NCI-H524 treated with DMSO at 0.1 percent for 48 hours (cell line): ENCODE data around the gene ZNF213.
A peak's percentile ranks its signal among the peaks of the same experiment; 100 is the strongest.
"Not testable (repeated sequence)": the region's sequence is repeated elsewhere in the genome, so short reads cannot be mapped to it uniquely, and the experiment has no call there.

ENCODE experiments used
- DNase-seq: peaks from one replicate; lab custom pipeline; 2025; lab: John Stamatoyannopoulos, UW

Gene ZNF213

DNA sequence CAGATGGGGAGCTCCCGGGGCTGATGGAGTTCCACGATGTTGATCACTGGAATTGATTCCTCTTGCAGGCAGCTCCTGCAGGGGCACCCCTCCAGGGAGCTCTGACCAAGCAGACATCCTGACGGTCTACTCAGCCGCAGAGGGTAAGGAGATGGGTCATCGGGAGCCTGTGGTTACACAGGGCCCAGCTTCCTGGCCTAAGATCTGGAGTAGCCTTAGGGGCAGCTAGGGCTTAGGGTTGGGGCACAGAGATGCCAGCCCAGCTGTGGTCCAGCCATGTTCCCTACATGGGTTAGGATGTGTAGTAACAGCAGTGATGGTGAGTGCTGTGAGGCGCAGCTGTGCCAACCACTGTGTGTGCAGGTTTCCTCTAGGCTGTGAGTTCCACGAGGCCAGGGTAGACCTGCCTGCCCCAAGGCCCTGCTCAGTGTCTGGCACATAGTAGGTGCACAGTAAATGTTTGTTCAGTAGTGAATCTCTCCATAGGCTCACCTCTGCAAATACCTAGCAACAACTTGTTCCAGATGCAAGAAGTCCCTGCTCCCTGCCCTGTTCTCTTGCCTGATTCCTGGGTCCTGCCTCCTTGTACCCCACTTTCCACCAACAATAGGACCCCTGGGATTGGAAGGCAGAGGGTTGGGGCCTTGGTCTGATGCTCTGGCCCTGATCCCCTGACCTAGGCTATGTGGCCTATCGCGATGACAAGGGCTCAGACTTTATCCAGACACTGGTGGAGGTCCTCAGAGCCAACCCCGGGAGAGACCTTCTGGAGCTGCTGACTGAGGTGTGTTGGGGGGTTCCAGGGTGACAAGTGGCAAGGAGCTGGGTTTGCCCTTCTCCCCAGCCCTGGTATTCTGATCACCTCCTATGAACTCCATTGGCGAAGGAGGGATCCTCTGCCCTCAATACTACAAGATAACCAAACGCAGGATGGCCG is 13.7 kb downstream of the ZNF213 start:
- no peak for DNase-seq

DNA sequence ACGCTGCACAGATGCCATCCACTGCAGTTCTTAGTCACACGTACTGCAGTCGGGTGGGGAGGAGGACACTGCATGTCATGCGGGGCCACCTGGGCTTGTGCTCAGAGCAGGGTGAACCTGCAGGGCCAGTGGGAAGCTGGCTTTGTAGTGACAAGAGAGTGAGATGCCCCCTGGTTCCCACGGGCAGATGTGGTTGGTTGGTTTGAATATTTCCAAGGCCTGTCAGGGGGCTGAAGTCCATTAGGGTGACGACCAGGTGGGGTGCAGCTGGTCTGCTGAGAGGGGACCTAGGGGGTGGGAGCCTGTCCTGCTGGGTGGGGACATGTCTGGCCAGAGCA is 14.3 kb downstream of the ZNF213 start:
- no peak for DNase-seq

DNA sequence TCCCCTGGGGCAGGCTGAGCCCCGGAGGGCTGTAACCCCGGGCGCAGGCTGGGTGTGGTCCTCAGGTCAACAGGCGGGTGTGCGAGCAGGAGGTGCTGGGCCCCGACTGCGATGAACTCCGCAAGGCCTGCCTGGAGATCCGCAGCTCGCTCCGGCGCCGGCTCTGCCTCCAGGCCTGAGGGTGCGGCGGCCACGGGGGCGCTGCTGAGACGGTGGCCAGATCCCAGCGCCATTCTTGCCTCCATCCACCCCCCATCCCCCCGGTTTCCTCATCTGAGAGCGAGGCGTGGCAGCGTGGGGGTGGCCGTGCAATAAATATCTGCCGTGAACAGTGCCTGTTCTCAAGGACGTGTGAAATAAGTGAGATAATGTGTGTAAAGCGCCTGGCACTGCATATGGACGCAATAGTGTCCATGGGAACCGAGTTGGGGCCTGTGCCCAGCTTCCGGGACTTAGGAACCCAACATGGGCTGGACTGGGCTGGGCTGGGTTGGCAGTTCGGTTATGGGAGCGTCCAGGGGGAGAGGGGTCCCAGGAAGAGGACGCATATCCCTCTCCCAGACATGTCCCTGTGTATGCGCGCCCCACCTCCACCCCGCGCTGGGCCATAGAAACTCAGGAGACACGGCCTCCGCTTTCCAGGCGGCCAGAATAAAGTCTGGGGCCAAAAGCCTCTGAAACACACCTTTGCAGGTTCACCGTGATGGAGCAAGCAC is 15.0 kb downstream of the ZNF213 start:
- DNase-seq: no peak

DNA sequence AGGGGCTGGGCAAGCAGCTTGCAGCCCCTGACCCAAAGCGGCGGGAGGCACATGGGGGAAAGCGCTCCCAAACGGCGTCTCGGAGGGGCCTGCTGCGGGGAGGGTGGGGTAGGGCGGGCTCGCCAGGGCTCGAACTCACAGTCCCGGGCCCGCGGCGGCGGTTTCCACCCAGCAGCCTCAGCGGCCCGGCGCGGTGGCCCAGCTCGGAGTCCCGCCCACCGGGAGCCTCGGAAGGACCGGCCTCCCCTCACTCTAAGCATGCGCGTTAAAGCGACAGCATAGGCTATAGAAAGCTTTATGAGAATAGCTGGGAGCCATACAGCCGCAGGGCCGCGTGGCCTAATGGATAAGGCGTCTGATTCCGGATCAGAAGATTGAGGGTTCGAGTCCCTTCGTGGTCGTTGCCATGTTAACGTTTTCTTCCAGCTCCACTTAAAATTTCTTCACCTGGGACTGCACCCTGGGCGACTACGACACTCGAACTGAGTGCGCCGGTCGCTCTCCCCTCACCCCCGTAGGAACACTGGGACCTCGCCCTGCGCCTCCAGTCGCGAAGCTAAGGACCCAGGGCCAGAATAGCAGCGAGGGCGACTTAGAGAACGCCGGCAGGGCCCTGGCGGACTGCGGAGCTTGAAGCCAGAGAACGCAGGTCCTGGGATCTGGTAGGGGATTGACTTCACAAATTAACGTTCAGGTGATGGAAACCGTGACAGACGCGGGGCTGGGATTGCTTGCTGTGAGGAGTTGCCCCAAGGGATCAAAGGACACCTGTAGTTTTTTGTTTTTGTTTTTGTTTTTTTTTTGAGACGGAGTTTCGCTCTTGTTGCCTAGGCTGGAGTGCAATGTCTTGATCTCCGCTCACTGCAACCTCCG is 15.8 kb downstream of the ZNF213 start:
- peak; percentile 86 for DNase-seq

DNA sequence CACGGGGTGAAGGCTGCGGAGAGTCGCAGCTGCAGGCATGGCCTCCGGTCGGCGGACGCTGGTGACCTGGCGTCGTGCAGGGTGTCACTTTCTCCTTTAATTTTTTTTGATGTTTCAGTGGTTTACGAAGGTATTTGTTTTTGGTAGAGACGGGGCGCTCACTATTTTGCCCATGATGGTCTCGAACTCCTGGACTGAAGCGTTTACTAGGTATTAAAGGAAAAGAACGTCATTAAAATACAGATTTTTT is 17.1 kb downstream of the ZNF213 start:
- no peak for DNase-seq

DNA sequence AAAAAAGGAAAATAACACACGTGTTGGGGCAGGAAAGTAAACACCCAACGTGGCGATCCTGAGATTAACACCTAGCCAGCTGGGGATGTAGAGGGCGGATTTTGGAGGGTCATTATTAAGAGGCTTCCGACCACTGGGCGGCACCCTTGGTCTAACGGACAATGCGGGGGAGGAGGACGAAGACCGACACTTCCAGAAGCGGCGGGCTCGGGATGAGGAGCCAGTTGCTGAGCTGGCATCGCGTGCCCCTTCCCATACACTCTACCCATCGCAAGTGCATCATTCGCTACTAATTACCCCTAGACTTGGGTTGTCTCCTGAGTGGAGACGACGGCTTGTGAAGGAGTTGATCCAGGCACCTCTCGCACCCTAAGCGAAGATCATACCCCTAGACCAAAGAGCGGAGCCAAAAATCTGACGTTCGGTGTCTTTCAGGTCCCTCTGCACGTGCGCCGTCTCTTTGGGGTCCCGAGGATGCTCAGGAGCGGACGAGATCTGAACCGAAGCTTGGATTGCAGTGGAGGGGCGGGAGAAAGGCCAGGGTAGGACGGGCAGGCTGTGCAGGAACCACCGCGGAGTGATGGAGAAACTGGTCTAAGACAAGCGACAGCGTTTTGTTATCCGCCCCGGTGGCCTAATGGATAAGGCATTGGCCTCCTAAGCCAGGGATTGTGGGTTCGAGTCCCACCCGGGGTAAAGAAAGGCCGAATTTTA is 17.6 kb downstream of the ZNF213 start:
- peak; percentile 96 for DNase-seq

DNA sequence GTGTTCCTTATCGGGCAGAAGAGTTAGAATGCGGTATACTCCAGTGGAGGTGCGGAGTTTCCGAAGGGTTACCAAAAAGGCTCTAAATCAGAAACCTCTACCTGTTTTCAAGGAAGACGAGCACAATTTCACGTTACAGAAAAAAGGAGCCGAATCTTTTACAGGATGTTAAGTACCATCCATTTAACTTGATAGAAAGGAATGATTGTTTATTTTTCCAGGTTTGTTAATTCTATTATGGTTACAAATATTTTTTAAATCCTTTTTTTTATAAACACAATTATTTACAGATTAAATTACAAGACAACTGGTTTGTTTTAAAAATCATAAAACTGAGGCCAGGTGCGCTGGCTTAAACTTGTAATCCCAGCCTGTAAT is 18.2 kb downstream of the ZNF213 start:
- no peak for DNase-seq

DNA sequence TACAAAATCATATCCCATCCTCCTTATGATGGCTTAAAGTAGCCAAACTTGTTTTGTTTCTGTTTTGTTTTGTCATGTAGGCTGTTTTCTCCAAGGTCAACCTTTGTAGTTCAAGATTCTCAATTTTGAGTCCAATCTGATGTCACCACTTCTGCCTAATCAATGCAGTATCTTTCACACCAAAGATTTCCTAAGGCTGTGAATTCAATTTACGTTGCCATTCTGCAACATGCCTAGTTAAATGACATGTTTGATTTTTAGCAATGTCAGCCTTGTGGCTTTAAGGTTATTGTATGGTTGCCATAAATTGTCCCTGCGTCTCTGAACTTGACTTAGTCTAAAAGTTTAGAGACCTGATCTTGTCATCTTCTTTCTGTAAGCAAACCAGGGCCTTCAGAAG is 20.4 kb downstream of the ZNF213 start:
- no peak for DNase-seq

DNA sequence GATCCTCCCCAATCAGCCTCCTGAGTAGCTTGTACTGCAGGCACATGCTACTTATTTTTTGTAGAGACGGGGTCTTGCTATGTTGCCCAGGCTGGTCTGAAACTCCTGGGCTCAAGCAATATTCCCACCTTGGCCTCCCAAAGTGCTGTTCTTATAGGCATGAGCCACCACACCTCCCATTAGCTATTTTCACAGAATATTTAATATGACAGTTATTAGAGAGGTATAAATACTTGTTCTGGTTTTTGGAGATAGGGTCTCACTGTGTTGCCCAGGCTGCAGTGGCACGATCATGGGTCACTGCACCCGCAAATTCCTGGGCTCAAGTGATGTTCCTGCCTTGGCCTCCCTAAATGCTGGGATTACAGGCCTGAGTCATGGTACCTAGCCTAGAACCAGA is 21.1 kb downstream of the ZNF213 start:
- DNase-seq: no peak

DNA sequence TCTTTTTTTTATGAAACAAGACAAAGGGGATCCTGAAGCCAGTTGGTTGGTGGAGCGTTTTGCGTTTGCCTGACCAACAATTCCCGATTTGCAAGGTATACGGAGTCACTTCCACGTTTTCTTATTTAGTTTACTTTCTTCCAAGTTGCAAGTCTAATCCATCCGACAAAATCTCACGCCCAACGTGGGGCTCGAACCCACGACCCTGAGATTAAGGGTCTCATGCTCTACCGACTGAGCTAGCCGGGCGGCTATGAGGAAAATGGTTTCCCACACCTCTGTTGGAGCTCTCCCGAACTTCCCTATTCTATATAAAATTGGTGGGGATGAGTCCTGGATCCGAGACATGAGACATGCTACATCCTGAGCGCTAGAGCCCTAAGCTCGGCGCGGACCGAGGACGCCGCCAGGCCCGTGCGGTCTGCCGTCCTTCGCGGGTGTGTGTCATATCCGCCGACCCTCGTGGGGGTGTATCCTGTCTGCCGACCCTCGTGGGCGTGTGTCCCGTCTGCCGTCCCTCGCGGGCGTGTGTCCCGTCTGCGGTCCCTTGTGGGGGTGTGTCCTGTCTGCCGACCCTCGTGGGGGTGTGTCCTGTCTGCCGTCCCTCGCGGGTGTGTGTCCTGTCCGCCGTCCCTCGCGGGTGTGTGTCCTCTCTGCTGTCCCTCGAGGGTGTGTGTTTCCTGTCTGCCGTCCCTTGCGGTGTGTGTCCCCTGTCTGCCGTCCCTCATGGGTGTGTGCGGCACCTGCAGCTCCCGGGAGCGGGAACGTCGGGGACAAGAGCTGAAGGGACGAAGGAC is 22.6 kb downstream of the ZNF213 start:
- peak; percentile 89 for DNase-seq

DNA sequence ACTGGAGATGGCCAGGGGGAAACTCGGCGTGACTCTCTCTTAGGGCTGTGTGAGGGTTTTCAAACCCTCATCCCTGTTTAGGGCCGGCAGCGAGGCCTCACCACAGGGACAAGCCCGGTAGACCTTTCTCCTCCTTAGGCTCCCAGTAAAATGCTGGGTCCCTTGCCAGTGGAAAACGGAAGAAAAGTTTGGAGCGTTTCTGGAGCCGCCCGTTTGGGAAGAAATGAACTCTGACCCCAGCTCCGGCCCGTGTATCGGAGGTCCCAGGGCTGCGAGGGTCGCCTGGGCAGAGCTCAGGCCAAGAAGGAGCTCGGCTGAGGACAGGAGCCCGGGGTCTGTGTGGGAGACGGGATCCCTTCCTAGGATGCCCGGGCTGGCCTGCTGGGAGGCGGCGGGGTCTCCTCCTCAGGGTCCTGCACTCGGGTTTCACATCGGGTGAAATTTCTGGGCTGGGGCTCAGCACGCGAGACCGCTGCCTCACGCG is 23.2 kb downstream of the ZNF213 start:
- no peak for DNase-seq

DNA sequence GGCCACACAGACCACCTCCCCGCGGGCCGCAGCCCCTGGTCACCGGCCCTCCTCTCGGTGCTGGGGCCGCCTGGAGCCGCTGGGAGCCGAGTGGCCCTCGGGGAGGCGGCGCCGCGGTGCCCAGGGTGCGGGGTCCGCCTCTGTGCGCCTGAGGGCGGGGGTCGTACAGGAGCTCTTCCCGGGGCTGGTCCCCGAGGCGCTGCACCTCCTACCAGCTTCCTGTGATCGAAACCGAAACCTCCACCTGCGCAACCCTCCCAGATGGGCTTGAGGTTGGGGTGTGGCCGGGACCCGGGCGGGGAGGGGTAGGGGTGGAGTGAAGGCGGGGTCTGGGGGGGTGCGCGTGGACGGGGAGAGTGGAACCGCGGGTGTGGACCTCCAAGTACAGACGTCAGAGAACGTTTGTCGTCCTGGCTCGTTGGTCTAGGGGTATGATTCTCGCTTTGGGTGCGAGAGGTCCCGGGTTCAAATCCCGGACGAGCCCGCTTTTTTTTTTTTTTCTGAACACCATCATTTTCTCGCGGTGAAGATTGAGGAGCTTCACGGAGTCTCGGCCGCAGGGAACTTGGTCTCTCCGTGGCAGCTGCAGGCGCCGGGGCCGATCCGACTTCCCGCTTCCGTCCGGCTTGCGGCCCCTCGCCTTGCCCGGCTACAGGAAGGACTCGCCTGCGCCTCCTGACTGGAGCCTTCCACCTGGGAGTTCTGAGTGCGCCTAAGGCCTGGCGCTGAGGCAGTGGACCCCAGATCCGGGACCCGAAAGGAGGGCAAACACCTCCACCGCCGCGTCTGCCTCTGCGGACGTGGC is 23.9 kb downstream of the ZNF213 start:
- no peak for DNase-seq

DNA sequence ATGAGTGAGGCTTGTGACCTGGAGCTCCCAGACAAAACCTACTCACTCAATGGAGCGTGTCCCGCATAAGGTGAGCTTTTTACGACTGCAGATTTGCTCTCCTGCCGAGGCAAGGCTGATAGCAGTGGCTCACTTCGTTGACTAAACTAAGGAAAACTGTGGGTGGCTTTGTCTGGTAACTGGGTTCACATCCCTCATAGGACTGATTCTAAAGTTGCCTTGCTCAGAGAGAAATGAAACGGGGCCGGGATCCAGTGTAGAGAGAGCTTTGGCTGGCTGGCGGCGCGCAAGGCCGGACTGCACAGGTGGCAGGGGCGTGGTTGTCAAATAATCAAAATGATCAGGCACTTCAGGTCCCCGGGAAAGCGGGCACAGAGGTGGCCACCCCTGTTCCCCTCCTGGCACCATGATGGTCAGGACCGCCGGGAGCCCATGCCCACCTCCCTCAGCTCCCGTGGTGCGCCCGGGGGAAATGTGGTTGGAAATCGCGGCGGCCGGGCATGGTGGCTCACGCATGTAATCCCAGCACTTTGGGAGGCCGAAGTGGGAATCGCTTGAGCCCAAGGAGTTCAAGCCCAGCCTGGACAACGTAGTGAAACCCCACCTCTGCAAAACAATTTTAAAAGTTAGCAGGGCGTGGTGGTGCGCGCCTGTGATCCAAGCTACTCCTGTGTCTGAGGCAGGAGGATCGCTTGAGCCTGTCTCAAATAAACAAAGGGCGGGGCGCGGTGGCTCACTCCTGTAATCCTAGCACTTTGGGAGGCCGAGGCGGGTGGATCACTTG is 26.6 kb downstream of the ZNF213 start:
- no peak for DNase-seq

DNA sequence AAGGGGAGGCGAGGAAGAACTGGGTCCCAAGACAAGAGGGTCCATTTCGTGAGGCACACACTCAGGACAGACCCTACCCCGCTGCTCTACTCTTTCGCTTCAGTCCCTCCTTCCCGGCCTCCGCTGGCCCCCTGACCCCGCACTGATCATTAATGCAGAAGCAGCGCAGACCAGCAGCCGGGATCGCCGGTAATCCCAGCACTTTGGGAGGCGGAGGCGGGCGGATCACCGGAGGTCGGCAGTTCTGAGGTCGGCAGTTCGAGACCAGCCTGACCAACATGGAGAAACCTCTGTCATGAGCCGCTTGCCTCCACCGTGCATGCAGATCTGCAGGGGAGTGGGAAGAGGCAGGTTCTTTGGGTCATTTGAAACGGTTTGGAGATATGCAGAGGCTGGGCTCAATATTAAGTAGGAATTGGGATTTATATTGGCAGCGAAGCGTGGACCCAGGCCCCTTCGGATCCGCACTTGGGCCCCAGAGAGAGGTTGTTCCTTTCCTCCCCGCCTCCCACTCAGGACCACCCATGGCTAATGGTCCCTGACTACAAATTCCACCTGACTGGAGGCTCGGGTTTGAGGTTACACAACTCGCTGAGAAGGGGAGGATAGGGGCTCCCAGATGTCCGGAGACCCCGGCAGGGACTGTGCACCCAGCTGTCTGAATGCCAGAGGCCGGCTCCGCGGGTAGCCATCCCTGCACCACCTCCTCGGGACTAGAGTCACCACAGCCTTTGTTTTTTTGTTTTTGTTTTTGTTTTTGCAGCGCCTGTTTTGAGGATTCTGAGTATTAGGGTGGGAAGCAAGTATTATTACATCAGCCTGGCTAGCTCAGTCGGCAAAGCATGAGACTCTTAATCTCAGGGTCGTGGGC is 29.5 kb downstream of the ZNF213 start:
- no peak for DNase-seq

DNA sequence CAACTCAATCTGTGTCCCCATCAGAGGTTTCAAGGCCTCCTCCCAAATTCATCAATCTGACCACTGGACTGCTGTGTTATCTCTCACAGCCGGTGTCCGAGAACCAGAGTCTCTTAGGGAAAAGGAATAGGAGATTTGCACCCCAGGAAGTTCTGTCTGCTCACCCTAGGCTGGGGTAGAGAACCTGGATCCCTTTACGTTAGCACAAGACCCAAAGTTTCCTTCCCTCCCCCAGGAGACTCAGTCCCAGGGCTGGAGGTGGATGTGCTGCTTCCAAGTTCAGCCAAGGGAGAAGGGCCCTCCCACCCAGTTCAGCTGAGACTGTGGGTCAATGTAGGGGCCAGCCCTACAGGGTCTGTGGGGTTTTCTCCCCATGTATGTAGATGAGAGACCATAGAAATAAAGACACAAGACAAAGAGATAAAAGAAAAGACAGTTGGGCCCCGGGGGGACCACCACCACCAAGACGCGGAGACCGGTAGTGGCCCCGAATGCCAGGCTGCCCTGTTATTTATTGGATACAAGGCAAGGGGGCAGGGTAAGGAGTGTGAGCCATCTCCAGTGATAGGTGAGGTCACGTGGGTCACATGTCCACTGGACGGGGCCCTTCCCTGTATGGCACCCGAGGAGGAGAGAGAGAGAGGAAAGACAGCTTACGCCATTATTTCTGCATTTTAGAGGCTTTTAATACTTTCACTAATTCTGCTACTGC is 30.4 kb downstream of the ZNF213 start:
- no peak for DNase-seq

DNA sequence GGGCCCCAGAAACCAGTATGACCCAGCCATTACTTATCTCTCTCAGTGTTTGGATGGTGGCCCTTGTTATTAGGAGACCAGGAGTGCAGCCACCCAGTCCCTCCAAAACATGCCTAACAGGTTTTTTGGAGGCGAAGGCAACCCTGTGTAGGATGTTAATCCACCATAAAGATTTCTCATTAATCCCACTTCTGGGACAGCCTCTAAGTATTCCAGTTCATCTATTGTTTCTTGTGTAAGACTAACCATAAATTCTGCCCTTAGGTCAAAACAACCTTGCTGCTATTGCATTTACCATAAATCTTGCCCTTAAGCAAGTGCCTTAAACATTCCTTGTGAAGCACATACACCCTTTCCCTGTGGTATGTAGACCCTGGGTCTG is 31.7 kb downstream of the ZNF213 start:
- DNase-seq: no peak

DNA sequence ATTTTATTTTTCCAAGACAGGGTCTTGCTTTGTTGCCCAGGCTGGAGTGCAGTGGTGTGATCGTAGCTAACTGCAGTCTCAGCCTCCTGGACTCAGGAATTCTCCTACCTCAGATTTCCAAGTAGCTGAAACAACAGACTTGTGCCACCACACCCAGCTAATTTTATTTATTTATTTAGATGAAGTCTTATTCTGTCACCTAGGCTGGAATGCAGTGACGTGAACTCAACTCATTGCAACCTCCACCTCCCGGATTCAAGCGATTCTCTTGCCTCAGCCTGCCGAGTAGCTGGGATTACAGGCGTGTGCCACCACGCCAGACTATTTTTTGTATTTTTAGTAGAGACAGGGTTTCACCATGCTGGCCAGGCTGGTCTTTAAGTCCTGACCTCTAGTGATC is 33.9 kb downstream of the ZNF213 start:
- not testable (repeated sequence) for DNase-seq
